ENCODE measurements around the gene COX7A2.

COX7A2 gene

DNA sequence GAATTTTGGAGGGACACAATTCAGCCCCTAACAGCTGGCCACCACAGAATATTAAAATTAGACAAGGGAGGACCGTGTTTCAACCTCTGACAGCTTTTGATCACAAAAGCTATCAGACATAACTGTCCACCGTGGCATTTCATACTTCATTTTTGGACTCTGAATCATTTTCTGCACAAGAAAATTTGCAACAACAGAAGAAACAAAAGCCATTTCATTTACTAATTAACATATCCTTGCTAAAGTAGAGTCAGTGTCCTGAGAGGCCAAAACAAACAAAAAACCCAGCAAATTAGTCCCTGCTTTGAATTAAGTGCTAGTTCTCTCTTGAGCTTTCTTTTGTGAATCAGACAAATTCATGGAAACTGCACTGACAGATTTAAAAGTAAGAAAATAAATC, 20.2 kb downstream of the COX7A2 start:
- H3K9ac ChIP-seq (ENCODE audit: low read length) = no peak overlapping the region
- no peaks in the 10 kb centered on the region for H4K20me1 ChIP-seq (ENCODE audit: insufficient read depth, low read length)
- H3K9me3 ChIP-seq (replicated peaks; ENCODE audit: insufficient read depth, low read length) = no peaks in the 10 kb centered on the region
- TF ChIP-seq EZH2 (optimal IDR thresholded peaks at IDR 0.05; ENCODE audit: low read depth, low read length) (no peak), EZH2phosphoT487 (IDR thresholded peaks at IDR 0.05; ENCODE audit: low read length) (no peak)
- TF ChIP-seq, protein P1, sequence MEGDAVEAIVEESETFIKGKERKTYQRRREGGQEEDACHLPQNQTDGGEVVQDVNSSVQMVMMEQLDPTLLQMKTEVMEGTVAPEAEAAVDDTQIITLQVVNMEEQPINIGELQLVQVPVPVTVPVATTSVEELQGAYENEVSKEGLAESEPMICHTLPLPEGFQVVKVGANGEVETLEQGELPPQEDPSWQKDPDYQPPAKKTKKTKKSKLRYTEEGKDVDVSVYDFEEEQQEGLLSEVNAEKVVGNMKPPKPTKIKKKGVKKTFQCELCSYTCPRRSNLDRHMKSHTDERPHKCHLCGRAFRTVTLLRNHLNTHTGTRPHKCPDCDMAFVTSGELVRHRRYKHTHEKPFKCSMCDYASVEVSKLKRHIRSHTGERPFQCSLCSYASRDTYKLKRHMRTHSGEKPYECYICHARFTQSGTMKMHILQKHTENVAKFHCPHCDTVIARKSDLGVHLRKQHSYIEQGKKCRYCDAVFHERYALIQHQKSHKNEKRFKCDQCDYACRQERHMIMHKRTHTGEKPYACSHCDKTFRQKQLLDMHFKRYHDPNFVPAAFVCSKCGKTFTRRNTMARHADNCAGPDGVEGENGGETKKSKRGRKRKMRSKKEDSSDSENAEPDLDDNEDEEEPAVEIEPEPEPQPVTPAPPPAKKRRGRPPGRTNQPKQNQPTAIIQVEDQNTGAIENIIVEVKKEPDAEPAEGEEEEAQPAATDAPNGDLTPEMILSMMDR (IDR thresholded peaks at IDR 0.05; ENCODE audit: low read length) = no peak
- H3K27ac ChIP-seq (ENCODE audit: low read length) = no peak overlapping the region
- H3K9me2 ChIP-seq (replicated peaks; ENCODE audit: insufficient read depth, low read length) = no peaks in the 10 kb centered on the region
- H3K4me3 ChIP-seq (ENCODE audit: low read length) = no peak overlapping the region
- H3K79me2 ChIP-seq (ENCODE audit: low read length) = no peaks in the 10 kb centered on the region
- H3K4me2 ChIP-seq (ENCODE audit: low read depth, low read length) = no peak overlapping the region
- no peaks in the 10 kb centered on the region for H3K4me1 ChIP-seq (ENCODE audit: low read length)
- DNase-seq = no peak
- H3F3A ChIP-seq (ENCODE audit: insufficient read depth, low read length) = no peaks in the 10 kb centered on the region
- no peaks in the 10 kb centered on the region for H3K27me3 ChIP-seq (replicated peaks; ENCODE audit: insufficient read depth, low read length)
- H3K36me3 ChIP-seq (replicated peaks; ENCODE audit: insufficient read depth, low read length) = no peaks in the 10 kb centered on the region
- H2AFZ ChIP-seq (ENCODE audit: low read length) = no peak overlapping the region

DNA sequence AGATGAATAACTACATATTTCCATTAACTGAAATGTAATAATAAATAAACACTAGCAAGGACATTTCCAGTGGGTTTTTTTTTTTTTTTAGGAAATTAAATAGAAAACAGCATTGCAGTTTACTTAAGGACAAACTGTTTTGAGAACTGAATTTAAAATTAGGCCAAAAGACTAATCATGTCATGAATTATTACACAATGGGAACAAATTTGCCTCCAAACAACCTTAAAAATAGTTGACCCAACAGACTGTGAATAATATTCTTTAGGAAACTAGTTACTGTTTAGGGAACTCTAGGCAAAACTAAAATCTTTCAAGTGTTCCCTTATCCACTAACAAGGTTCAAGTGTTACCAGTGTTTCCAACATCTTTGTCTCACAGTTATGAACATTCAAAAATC, 21.3 kb downstream of the COX7A2 start:
- H3K4me3 ChIP-seq (ENCODE audit: low read length) = no peak overlapping the region
- no peak overlapping the region for H2AFZ ChIP-seq (ENCODE audit: low read length)
- H3K9me3 ChIP-seq (replicated peaks; ENCODE audit: insufficient read depth, low read length) = no peaks in the 10 kb centered on the region
- no peaks in the 10 kb centered on the region for H3K9me2 ChIP-seq (replicated peaks; ENCODE audit: insufficient read depth, low read length)
- no peaks in the 10 kb centered on the region for H4K20me1 ChIP-seq (ENCODE audit: insufficient read depth, low read length)
- no peaks in the 10 kb centered on the region for H3K4me1 ChIP-seq (ENCODE audit: low read length)
- H3K9ac ChIP-seq (ENCODE audit: low read length) = no peak overlapping the region
- H3K36me3 ChIP-seq (replicated peaks; ENCODE audit: insufficient read depth, low read length) = no peaks in the 10 kb centered on the region
- TF ChIP-seq EZH2 (optimal IDR thresholded peaks at IDR 0.05; ENCODE audit: low read depth, low read length) = no peak
- TF ChIP-seq, protein P1 (IDR thresholded peaks at IDR 0.05; ENCODE audit: low read length) = no peak
- no peak for TF ChIP-seq EZH2phosphoT487 (IDR thresholded peaks at IDR 0.05; ENCODE audit: low read length)
- H3K79me2 ChIP-seq (ENCODE audit: low read length) = no peaks in the 10 kb centered on the region
- H3K27ac ChIP-seq (ENCODE audit: low read length) = no peak overlapping the region
- H3K27me3 ChIP-seq (replicated peaks; ENCODE audit: insufficient read depth, low read length) = no peaks in the 10 kb centered on the region
- no peak for DNase-seq
- H3F3A ChIP-seq (ENCODE audit: insufficient read depth, low read length) = no peaks in the 10 kb centered on the region
- H3K4me2 ChIP-seq (ENCODE audit: low read depth, low read length) = no peak overlapping the region

DNA sequence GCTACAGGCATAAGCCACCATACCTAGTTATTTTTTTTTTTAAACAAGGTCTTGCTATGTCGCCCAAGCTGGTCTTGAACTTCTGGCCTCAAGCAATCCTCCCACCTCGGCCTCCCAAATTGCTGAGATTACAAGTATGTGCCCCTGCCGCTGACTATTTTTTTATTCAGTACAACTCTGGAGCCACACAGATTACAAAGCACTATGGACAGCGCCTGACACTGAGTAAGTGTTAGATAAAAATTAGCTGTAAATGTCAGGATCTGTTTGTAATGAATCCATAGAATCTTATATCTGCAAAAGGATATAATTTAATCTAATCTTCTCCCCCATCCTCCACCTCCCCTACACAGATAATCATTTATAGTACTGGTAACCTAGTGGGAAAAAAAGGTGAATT, 22.5 kb downstream of the COX7A2 start:
- no peak for DNase-seq
- Histone ChIP-seq H3K9ac (ENCODE audit: low read length) (no peak overlapping the region), H3K9me2 (replicated peaks; ENCODE audit: insufficient read depth, low read length) (no peaks in the 10 kb centered on the region), H3K27me3 (replicated peaks; ENCODE audit: insufficient read depth, low read length) (no peaks in the 10 kb centered on the region), H3K4me2 (ENCODE audit: low read depth, low read length) (no peak overlapping the region), H3K4me3 (ENCODE audit: low read length) (no peak overlapping the region), H3K79me2 (ENCODE audit: low read length) (no peaks in the 10 kb centered on the region), H3K4me1 (ENCODE audit: low read length) (no peaks in the 10 kb centered on the region), H3F3A (ENCODE audit: insufficient read depth, low read length) (no peaks in the 10 kb centered on the region), H3K9me3 (replicated peaks; ENCODE audit: insufficient read depth, low read length) (no peaks in the 10 kb centered on the region), H3K36me3 (replicated peaks; ENCODE audit: insufficient read depth, low read length) (no peaks in the 10 kb centered on the region), H3K27ac (ENCODE audit: low read length) (no peak overlapping the region), H4K20me1 (ENCODE audit: insufficient read depth, low read length) (no peaks in the 10 kb centered on the region), H2AFZ (ENCODE audit: low read length) (no peak overlapping the region)
- TF ChIP-seq EZH2 (optimal IDR thresholded peaks at IDR 0.05; ENCODE audit: low read depth, low read length) (no peak), EZH2phosphoT487 (IDR thresholded peaks at IDR 0.05; ENCODE audit: low read length) (no peak)
- TF ChIP-seq, protein P1 (IDR thresholded peaks at IDR 0.05; ENCODE audit: low read length) = no peak
